Endothelial cell of umbilical vein (primary cell): ENCODE measurements around the gene CMIP. TPM values are rescaled to one million over a fixed set of nuclear protein-coding genes. Genes with fewer than 3 reads are reported as not detected.

ENCODE experiments used
- BruUV-seq: library from RNA; stranded (reverse); fragments of 400-500 nt; replicated peaks from 2 replicates; lab custom pipeline; 2021; lab: Mats Ljungman, UMichigan
- CTCF ChIA-PET: fragments of 300-600, 350-600 bp; sonication (Branson Sonifier 250); formaldehyde crosslinking; loops from one replicate; lab custom pipeline; 2021; ENCODE audit warnings: antibody characterized with exemption, inconsistent platforms; lab: Charles Lee
- POLR2A ChIA-PET: fragments of 300-600, 350-600 bp; sonication (Branson Sonifier 250); formaldehyde crosslinking; loops from one replicate; lab custom pipeline; 2021; ENCODE audit warnings: antibody characterized with exemption, inconsistent platforms; lab: Charles Lee
- DNase-seq: peaks from one replicate; pipeline ENCODE4 v3.0.0-alpha.2; 2011; ENCODE audit warnings: low read depth, low spot score
- FAIRE-seq: peaks from 2 replicates; lab custom pipeline; 2011; peaks lifted over from hg19 to GRCh38; lab: Jason Lieb, UNC
- H2AFZ ChIP-seq: 2 replicates; pipeline ENCODE4 v1.6.0; 2012; ENCODE audit warnings: low read depth, low read length, control low read depth, inconsistent platforms
- H3K27ac ChIP-seq: 2 replicates; pipeline ENCODE4 v1.5.1; 2011; ENCODE audit warnings: low read depth, mild to moderate bottlenecking, control low read depth, low read length, moderate library complexity; ENCODE audit not compliant: insufficient read depth
- H3K27me3 ChIP-seq, 2 experiments: 2 replicates each; pipeline versions ENCODE4 v1.6.0 to v1.6.1; 2011; ENCODE audit warnings: low read length in 2 of 2, mixed read lengths in 1 of 2; ENCODE audit not compliant: control insufficient read depth in 2 of 2, insufficient read depth in 2 of 2
- H3K36me3 ChIP-seq, 2 experiments: 2 replicates in 1 of 2; 3 replicates in 1 of 2; pipeline ENCODE4 v1.5.1; 2011; ENCODE audit warnings: low read length in 2 of 2, mild to moderate bottlenecking in 1 of 2, moderate library complexity in 1 of 2; ENCODE audit not compliant: control insufficient read depth in 2 of 2, insufficient read depth in 2 of 2; ENCODE audit errors: extremely low read depth in 1 of 2
- H3K4me1 ChIP-seq: 3 replicates; pipeline ENCODE4 v1.5.1; 2011; ENCODE audit warnings: mild to moderate bottlenecking, low read length; ENCODE audit not compliant: control insufficient read depth, insufficient read depth; ENCODE audit errors: extremely low read depth
- H3K4me2 ChIP-seq: 2 replicates; pipeline ENCODE4 v1.6.1; 2011; ENCODE audit warnings: low read length, control low read depth, mixed read lengths; ENCODE audit not compliant: insufficient read depth
- H3K4me3 ChIP-seq, 3 experiments: fragments of 200-600 bp in 1 of 3; sonication (generic), shearing (Covaris generic) in 1 of 3; replicated peaks in 1 of 3; 2 replicates each; pipeline ENCODE4 v1.5.1; 2011 to 2016; ENCODE audit warnings: control low read depth in 3 of 3, low read length in 3 of 3, mild to moderate bottlenecking in 2 of 3, inconsistent platforms in 1 of 3, low read depth in 1 of 3, moderate library complexity in 1 of 3; ENCODE audit not compliant: insufficient read depth in 1 of 3
- H3K79me2 ChIP-seq: 2 replicates; pipeline ENCODE4 v1.6.0; 2012; ENCODE audit warnings: low read length, inconsistent platforms; ENCODE audit not compliant: control insufficient read depth, insufficient read depth
- H3K9ac ChIP-seq: replicated peaks from 2 replicates; pipeline ENCODE3; 2011; ENCODE audit warnings: low read length, control low read depth; ENCODE audit not compliant: insufficient read depth; ENCODE audit errors: extremely low read depth
- H3K9me1 ChIP-seq: replicated peaks from 3 replicates; pipeline ENCODE4 v1.6.0; 2011; ENCODE audit warnings: mild to moderate bottlenecking, low read length; ENCODE audit not compliant: control insufficient read depth, insufficient read depth; ENCODE audit errors: extremely low read depth
- H3K9me3 ChIP-seq: replicated peaks from 2 replicates; pipeline ENCODE4 v1.5.1; 2012; ENCODE audit warnings: low read length, inconsistent platforms; ENCODE audit not compliant: control insufficient read depth, insufficient read depth
- H4K20me1 ChIP-seq: replicated peaks from 2 replicates; pipeline ENCODE3; 2011; ENCODE audit warnings: mild to moderate bottlenecking, low read length; ENCODE audit not compliant: control insufficient read depth, insufficient read depth; ENCODE audit errors: extremely low read depth
- EZH2 ChIP-seq: IDR thresholded peaks from 2 replicates; pipeline ENCODE4 v1.6.1; 2012; ENCODE audit warnings: borderline replicate concordance, low read depth, mild to moderate bottlenecking, moderate library complexity, low read length, inconsistent platforms; ENCODE audit not compliant: severe bottlenecking
- FOS ChIP-seq: IDR thresholded peaks from 2 replicates; pipeline ENCODE4 v1.6.1; 2011; ENCODE audit warnings: mild to moderate bottlenecking, low read length, moderate library complexity, borderline replicate concordance; ENCODE audit not compliant: insufficient read depth
- GATA2 ChIP-seq: IDR thresholded peaks from 2 replicates; pipeline ENCODE4 v1.7.0; 2011; ENCODE audit warnings: low read depth, mild to moderate bottlenecking, moderate library complexity, mixed read lengths, low read length; ENCODE audit not compliant: insufficient read length, insufficient read depth
- JUN ChIP-seq: IDR thresholded peaks from 2 replicates; pipeline ENCODE4 v1.6.1; 2011; ENCODE audit warnings: borderline replicate concordance, low read depth; ENCODE audit not compliant: insufficient read length, insufficient read depth
- MYC ChIP-seq: IDR thresholded peaks from one replicate; pipeline ENCODE4 v1.6.1; 2011; ENCODE audit warnings: mild to moderate bottlenecking, low read depth, low read length
- POLR2A ChIP-seq: IDR thresholded peaks from 2 replicates; pipeline ENCODE4 v1.6.1; 2012; ENCODE audit warnings: low read depth, mild to moderate bottlenecking, control low read depth, low read length
- POLR2AphosphoS5 ChIP-seq: IDR thresholded peaks from 2 replicates; pipeline ENCODE4 v1.6.1; 2012; ENCODE audit warnings: low read depth, mild to moderate bottlenecking, control low read depth, low read length, moderate library complexity; ENCODE audit not compliant: insufficient read depth
- dilution Hi-C: fragments of 300-500 bp; cut with MboI; formaldehyde crosslinking; loops from one replicate; pipeline ENCODE4 v1.15.0; 2019; ENCODE audit warnings: low sequenced_read_pairs; ENCODE audit not compliant: extremely low pct_ligation_motif_present
- intact Hi-C: fragments of 100-400 bp; cut with micrococcal nuclease; formaldehyde crosslinking; loops from one replicate; pipeline ENCODE4 v1.10.0; 2022
- polyA plus RNA-seq, 4 experiments: library from polyadenylated mRNA; depleted of rRNA in 3 of 4; stranded (reverse) in 3 of 4; unstranded in 1 of 4; fragments of >200 nt; gene quantifications; 2 replicates each; pipeline versions ENCODE4 v1.2.1 to v1.2.3, GENCODE V29; 2011 to 2012; ENCODE audit warnings: missing spikeins in 1 of 4
- total RNA-seq: library from RNA; stranded (reverse); gene quantifications from 2 replicates; pipeline ENCODE4 v1.2.3, GENCODE V29; 2021
- TF ChIP-seq, protein P1 (sequence below): IDR thresholded peaks from 2 replicates; pipeline ENCODE4 v1.6.1; 2011; ENCODE audit not compliant: insufficient read depth, insufficient read length
- TF ChIP-seq, protein P2 (sequence below), 2 donors: IDR thresholded peaks; 1 replicate in 1 of 2; 2 replicates in 1 of 2; pipeline ENCODE4 v1.5.1; 2011; ENCODE audit warnings: low read length in 2 of 2, mild to moderate bottlenecking in 2 of 2, moderate library complexity in 2 of 2, control low read depth in 1 of 2, inconsistent platforms in 1 of 2, low read depth in 1 of 2; ENCODE audit not compliant: insufficient read depth in 1 of 2; ENCODE audit errors: extremely low read depth in 1 of 2

Gene CMIP
- total and polyA plus RNA-seq, 2 donors (not counting 3 experiments of a cell fraction or from before 2014, with no cell fraction given) = 29.0 to 101 TPM

DNA sequence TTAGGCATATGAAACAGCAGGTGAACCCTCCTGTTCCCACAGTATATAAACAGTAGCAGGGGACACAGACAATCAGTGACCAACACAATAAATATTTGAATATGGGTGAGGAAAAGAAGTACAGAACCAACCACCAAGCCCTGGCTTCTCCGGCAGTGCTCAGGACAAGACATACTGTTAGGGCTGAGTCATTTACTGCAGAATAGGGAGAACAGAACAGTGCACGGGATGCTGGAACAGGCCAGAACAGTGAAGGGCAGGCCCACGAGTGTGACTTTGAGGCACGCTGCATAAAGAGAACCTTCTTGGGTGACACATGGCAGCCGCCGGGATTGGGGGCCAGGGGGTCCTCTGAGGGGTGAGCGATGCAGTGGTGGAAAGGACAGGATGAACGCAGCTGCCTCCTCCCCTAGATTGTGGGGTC, 160.4 kb downstream of the CMIP start:
- peak overlapping the region; percentile 29 for H3K27ac ChIP-seq
- H3K4me3 ChIP-seq = no peak overlapping the region
- CTCF ChIA-PET = no interaction called here
- DNase-seq (peak; percentile 70), FAIRE-seq (peak; percentile 93)
- BruUV-seq = no TSS peak
- peak overlapping the region; percentile 31 for H3K4me2 ChIP-seq
- POLR2A ChIA-PET = no interaction called here
- no peak overlapping the region for H2AFZ ChIP-seq
- no peaks in the 10 kb centered on the region for H3K27me3 ChIP-seq
- no peaks in the 10 kb centered on the region for H3K9me3 ChIP-seq
- H4K20me1 ChIP-seq = no peaks in the 10 kb centered on the region
- H3K9me1 ChIP-seq = no peaks in the 10 kb centered on the region
- no peak overlapping the region for H3K9ac ChIP-seq
- TF ChIP-seq, protein P1, sequence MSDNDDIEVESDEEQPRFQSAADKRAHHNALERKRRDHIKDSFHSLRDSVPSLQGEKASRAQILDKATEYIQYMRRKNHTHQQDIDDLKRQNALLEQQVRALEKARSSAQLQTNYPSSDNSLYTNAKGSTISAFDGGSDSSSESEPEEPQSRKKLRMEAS = no peak
- TF ChIP-seq FOS (peak; percentile 68), JUN (peak; percentile 1), GATA2 (no peak), MYC (no peak), POLR2AphosphoS5 (no peak), EZH2 (no peak), POLR2A (no peak)
- TF ChIP-seq, protein P2, sequence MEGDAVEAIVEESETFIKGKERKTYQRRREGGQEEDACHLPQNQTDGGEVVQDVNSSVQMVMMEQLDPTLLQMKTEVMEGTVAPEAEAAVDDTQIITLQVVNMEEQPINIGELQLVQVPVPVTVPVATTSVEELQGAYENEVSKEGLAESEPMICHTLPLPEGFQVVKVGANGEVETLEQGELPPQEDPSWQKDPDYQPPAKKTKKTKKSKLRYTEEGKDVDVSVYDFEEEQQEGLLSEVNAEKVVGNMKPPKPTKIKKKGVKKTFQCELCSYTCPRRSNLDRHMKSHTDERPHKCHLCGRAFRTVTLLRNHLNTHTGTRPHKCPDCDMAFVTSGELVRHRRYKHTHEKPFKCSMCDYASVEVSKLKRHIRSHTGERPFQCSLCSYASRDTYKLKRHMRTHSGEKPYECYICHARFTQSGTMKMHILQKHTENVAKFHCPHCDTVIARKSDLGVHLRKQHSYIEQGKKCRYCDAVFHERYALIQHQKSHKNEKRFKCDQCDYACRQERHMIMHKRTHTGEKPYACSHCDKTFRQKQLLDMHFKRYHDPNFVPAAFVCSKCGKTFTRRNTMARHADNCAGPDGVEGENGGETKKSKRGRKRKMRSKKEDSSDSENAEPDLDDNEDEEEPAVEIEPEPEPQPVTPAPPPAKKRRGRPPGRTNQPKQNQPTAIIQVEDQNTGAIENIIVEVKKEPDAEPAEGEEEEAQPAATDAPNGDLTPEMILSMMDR (IDR thresholded peaks at IDR 0.05; ENCODE audit: extremely low read depth in 1 of 2, insufficient read depth in 1 of 2, low read depth in 1 of 2, low read length in 2 of 2) = no peak
- dilution Hi-C loops (no loop called here), intact Hi-C loops (no loop called here)
- H3K36me3 ChIP-seq = peaks cover 2 to 6% of the 10 kb centered on the region in 2 experiments
- H3K79me2 ChIP-seq = peaks cover 10% of the 10 kb centered on the region
- peaks cover 17% of the 10 kb centered on the region for H3K4me1 ChIP-seq
